SJSA1 (cell line): ENCODE results near the gene DMAC1. TPM values are rescaled to one million over a fixed set of nuclear protein-coding genes. Genes with fewer than 3 reads are reported as not detected.

Source experiments
- DNase-seq, 2 experiments: peaks; one replicate each; pipeline ENCODE4 v3.0.0-alpha.2; 2015 to 2020; ENCODE audit warnings: low spot score in 2 of 2, low read depth in 1 of 2
- H3K27ac ChIP-seq: fragments of 250-450 bp; sonication (Bioruptor Pico); 2 replicates; pipeline ENCODE4 v1.5.1; 2020; ENCODE audit warnings: mild to moderate bottlenecking, moderate library complexity
- H3K27me3 ChIP-seq: fragments of 250-450 bp; sonication (Bioruptor Pico); replicated peaks from 2 replicates; pipeline ENCODE4 v1.5.1; 2020; ENCODE audit warnings: mild to moderate bottlenecking, moderate library complexity
- H3K36me3 ChIP-seq: fragments of 250-450 bp; sonication (Bioruptor Pico); 2 replicates; pipeline ENCODE4 v1.5.1; 2020; ENCODE audit warnings: mild to moderate bottlenecking
- H3K4me1 ChIP-seq: fragments of 250-450 bp; sonication (Bioruptor Pico); replicated peaks from 2 replicates; pipeline ENCODE4 v1.6.1; 2021; ENCODE audit warnings: mild to moderate bottlenecking
- H3K4me3 ChIP-seq: fragments of 250-450 bp; sonication (Bioruptor Pico); 2 replicates; pipeline ENCODE4 v1.5.1; 2020; ENCODE audit warnings: mild to moderate bottlenecking
- H3K9me3 ChIP-seq: fragments of 250-450 bp; sonication (Bioruptor Pico); replicated peaks from 2 replicates; pipeline ENCODE4 v1.5.1; 2020; ENCODE audit warnings: mild to moderate bottlenecking
- total RNA-seq: library from RNA; depleted of rRNA; stranded (reverse); fragments of >200 nt; shearing (Covaris generic); gene quantifications from 2 replicates; pipeline ENCODE4 v1.2.3, GENCODE V29; 2014

Gene DMAC1
- total RNA-seq, 1 experiment from 2014 or later: 3.9 TPM

DNA sequence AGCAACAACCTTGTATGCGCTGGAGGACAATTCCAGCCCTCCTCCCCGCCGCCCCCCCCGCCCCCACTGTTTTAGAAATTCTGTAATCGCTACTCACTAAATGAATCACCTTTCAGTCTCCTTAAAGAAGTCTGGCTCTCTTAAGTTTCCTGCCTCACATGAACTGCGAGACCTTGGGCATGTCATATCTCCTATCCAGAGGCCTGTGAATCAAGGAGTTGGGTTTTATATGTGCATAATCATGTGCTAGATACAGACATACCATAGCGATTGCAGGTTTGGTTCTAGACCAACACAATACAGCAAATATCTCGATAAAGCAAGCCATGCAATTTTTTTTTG is 337 bp upstream of the DMAC1 start:
- Histone ChIP-seq H3K9me3 (no peaks in the 10 kb centered on the region), H3K27ac (no peak overlapping the region), H3K4me1 (no peaks in the 10 kb centered on the region), H3K36me3 (no peaks in the 10 kb centered on the region), H3K27me3 (no peaks in the 10 kb centered on the region), H3K4me3 (peak overlapping the region; percentile 58; the same call in 1 of the 2 replicates)
- no peak for DNase-seq

DNA sequence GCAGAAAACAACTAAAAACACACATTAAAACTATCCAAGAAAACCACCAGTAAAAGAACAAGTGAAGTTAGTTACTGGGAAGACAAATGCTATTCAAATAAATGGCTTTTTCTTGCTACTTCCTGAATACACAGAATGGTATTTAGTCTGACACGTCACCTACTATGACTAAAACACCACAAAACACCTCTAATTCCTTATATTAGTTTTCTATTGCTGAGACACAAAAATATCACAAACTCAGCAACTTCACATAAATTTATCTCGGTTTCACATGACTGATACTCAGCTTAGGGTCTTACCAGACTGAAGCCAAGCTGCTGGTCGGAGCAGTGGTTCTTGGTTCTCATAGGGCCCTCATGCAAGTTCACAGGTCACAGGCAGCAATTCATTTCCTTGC is 5.4 kb downstream of the DMAC1 start:
- no peak overlapping the region for H3K4me3 ChIP-seq
- H3K27me3 ChIP-seq: no peaks in the 10 kb centered on the region
- H3K9me3 ChIP-seq: no peaks in the 10 kb centered on the region
- H3K36me3 ChIP-seq: no peaks in the 10 kb centered on the region
- DNase-seq: no peak
- no peaks in the 10 kb centered on the region for H3K4me1 ChIP-seq
- H3K27ac ChIP-seq: no peak overlapping the region

DNA sequence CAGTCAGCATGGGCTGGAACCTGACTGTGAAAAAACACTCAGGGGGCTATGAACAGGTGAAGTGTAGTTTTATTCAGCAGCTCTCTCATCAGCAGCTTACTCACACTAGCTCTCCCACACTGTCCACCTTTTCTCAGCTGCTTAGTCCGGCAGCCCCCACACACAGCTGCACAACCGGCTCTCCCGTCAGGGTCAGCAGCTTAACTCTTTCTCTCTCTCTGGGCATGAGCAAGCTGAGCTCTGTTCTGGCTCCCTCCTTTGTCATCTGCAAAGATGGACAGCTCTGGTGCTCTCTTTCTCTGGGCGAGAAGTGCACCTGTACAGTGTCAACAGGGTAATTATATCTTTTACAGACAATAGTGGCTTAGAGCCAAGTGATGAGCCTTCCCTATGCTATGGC is 8.2 kb downstream of the DMAC1 start:
- H3K4me3 ChIP-seq: no peak overlapping the region
- H3K9me3 ChIP-seq: no peaks in the 10 kb centered on the region
- H3K36me3 ChIP-seq: no peaks in the 10 kb centered on the region
- no peaks in the 10 kb centered on the region for H3K27me3 ChIP-seq
- no peaks in the 10 kb centered on the region for H3K4me1 ChIP-seq
- H3K27ac ChIP-seq: no peak overlapping the region
- DNase-seq: no peak

- H3K4me1 ChIP-seq: no peaks in the 10 kb centered on the region
- H3K4me3 ChIP-seq: no peak overlapping the region
- no peaks in the 10 kb centered on the region for H3K9me3 ChIP-seq
- no peaks in the 10 kb centered on the region for H3K36me3 ChIP-seq
- H3K27ac ChIP-seq: no peak overlapping the region
- H3K27me3 ChIP-seq: no peaks in the 10 kb centered on the region
- no peak for DNase-seq
Measured at GRCh38 chr9:7790819-7791182, 8.8 kb downstream of the DMAC1 start.

GRCh38 chr9:7790022-7790818 is 9.4 kb downstream of the DMAC1 start:
- no peaks in the 10 kb centered on the region for H3K36me3 ChIP-seq
- DNase-seq: no peak
- H3K4me1 ChIP-seq: no peaks in the 10 kb centered on the region
- no peaks in the 10 kb centered on the region for H3K27me3 ChIP-seq
- no peaks in the 10 kb centered on the region for H3K9me3 ChIP-seq
- no peak overlapping the region for H3K4me3 ChIP-seq
- no peak overlapping the region for H3K27ac ChIP-seq

GRCh38 chr9:7788772-7789171 is 10.8 kb downstream of the DMAC1 start:
- no peak overlapping the region for H3K27ac ChIP-seq
- no peaks in the 10 kb centered on the region for H3K9me3 ChIP-seq
- H3K4me1 ChIP-seq: no peaks in the 10 kb centered on the region
- H3K36me3 ChIP-seq: no peaks in the 10 kb centered on the region
- DNase-seq: no peak
- H3K4me3 ChIP-seq: no peak overlapping the region
- H3K27me3 ChIP-seq: no peaks in the 10 kb centered on the region

DNA sequence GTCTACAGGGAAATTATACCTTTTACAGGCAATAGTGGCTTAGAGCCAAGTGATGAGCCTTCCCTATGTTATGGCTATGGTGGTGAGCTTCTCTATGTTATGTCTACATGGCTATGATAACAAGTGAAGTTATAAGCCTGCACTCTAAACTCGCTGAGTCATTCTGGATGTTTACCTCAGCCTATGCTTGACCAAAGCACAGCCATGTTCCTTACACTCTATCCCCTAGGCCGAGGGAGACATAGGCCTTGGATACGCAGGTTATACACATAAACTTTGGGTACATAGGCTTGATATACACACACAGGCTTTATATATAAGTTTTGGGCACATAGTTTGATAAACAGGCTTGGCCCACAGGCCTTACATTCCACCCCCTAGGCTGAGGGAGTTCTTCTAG is 13.8 kb downstream of the DMAC1 start:
- H3K4me1 ChIP-seq: no peaks in the 10 kb centered on the region
- no peaks in the 10 kb centered on the region for H3K36me3 ChIP-seq
- no peak for DNase-seq
- H3K4me3 ChIP-seq: no peak overlapping the region
- H3K9me3 ChIP-seq: no peaks in the 10 kb centered on the region
- H3K27ac ChIP-seq: no peak overlapping the region
- no peaks in the 10 kb centered on the region for H3K27me3 ChIP-seq

- Histone ChIP-seq H3K4me3 (no peak overlapping the region), H3K9me3 (no peaks in the 10 kb centered on the region), H3K27me3 (no peaks in the 10 kb centered on the region), H3K36me3 (no peaks in the 10 kb centered on the region), H3K4me1 (no peaks in the 10 kb centered on the region), H3K27ac (no peak overlapping the region)
- no peak for DNase-seq
Measured at GRCh38 chr9:7784472-7784871, 15.1 kb downstream of the DMAC1 start.

DNA sequence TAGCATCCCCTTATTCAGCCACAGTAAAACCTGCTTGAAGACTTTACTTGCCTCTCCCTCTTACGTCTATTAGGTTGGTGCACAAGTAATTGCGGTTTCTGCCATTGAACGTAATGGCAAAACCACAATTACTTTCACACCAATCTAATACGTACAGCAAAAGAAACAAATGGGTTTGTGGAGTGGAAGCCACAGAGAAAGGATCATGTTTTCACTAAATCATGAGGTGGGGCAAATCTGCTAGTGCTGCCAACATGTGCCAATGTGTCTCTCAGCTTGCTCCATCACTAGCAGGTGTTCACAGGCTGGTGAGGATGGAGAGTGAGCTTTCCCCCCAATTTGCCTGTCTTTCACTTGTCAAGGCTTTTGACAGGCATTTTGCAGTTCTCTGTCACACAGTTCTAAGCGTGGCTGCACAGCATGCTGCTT is 15.9 kb downstream of the DMAC1 start:
- no peak for DNase-seq
- no peak overlapping the region for H3K4me3 ChIP-seq
- no peaks in the 10 kb centered on the region for H3K36me3 ChIP-seq
- H3K9me3 ChIP-seq: no peaks in the 10 kb centered on the region
- no peaks in the 10 kb centered on the region for H3K27me3 ChIP-seq
- H3K27ac ChIP-seq: no peak overlapping the region
- H3K4me1 ChIP-seq: no peaks in the 10 kb centered on the region

GRCh38 chr9:7782400-7783120 is 17.0 kb downstream of the DMAC1 start:
- Histone ChIP-seq H3K27me3 (no peaks in the 10 kb centered on the region), H3K36me3 (no peaks in the 10 kb centered on the region), H3K4me3 (no peak overlapping the region), H3K4me1 (no peaks in the 10 kb centered on the region), H3K9me3 (no peaks in the 10 kb centered on the region), H3K27ac (no peak overlapping the region)
- DNase-seq: no peak

DNA sequence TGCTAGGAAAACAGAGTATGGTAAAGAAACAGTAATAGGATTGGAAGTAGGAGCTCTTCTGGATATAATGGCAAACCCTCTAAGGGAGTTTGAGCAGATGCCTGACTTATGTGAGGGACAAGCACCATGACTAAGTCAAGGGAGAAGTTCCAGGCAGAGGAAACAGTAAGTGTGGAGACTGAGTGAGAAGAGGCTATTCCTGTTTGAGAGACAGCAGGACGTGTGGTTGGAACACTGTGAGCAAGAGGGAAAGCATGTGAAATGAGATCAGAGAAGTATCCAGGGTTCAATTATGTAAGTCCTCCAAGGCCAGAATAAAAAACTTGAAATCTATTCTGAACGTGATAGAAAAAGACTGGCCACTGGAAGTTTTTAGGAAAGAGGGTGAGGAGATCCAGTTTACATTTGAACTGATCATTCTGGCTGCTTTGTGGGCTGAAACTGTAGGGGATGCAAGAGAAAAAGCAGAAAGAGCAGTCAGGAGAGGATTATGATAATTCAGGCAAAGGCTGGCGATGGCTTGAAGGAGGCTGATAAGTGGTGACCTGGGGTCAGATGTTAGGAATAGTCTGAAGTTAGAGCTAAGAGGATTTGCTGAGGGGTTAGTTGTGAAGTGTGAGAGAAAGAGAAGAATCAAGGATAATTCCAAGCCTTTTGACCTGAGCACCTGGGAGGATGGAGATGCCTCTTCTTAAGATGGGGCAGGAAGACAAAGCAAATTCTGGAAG is 19.2 kb downstream of the DMAC1 start:
- H3K27ac ChIP-seq: no peak overlapping the region
- no peak for DNase-seq

GRCh38 chr9:7778851-7779600 is 20.6 kb downstream of the DMAC1 start:
- no peaks in the 10 kb centered on the region for H3K27me3 ChIP-seq
- H3K4me3 ChIP-seq: no peak overlapping the region
- no peak for DNase-seq
- H3K36me3 ChIP-seq: no peaks in the 10 kb centered on the region
- H3K27ac ChIP-seq: no peak overlapping the region
- no peaks in the 10 kb centered on the region for H3K9me3 ChIP-seq
- H3K4me1 ChIP-seq: no peaks in the 10 kb centered on the region

More for the DNA sequence above, 19.2 kb downstream of the DMAC1 start:
- H3K4me3 ChIP-seq: no peak overlapping the region
- H3K9me3 ChIP-seq: no peaks in the 10 kb centered on the region
- H3K4me1 ChIP-seq: no peaks in the 10 kb centered on the region
- H3K36me3 ChIP-seq: no peaks in the 10 kb centered on the region
- no peaks in the 10 kb centered on the region for H3K27me3 ChIP-seq

- H3K4me1 ChIP-seq: no peaks in the 10 kb centered on the region
- H3K9me3 ChIP-seq: no peaks in the 10 kb centered on the region
- no peak for DNase-seq
- no peaks in the 10 kb centered on the region for H3K27me3 ChIP-seq
- no peak overlapping the region for H3K4me3 ChIP-seq
- no peak overlapping the region for H3K27ac ChIP-seq
- H3K36me3 ChIP-seq: no peaks in the 10 kb centered on the region
Measured at GRCh38 chr9:7777771-7778170, 21.8 kb downstream of the DMAC1 start.
